ENCODE results near the gene MYH16.
"Not testable (repeated sequence)": the region's sequence is repeated elsewhere in the genome, so short reads cannot be mapped to it uniquely, and the experiment has no call there.

- TF ChIP-seq CTCF, POLR2A (IDR thresholded peaks at IDR 0.05): not testable (repeated sequence)
Measured at GRCh38 chr7:99273561-99273960, 922 bp downstream of the MYH16 start.
